T-helper 9 cell (primary cell): ENCODE data around the gene HGD.
"Not testable (repeated sequence)": the region's sequence is repeated elsewhere in the genome, so short reads cannot be mapped to it uniquely, and the experiment has no call there.

Source experiments
- DNase-seq: peaks from one replicate; pipeline ENCODE4 v3.0.0-alpha.2; 2020

The HGD gene

GRCh38 chr3:120678984-120679383 lies 3.1 kb downstream of the HGD start:
- DNase-seq: no peak

- DNase-seq: no peak
Measured at GRCh38 chr3:120678331-120678947, 3.6 kb downstream of the HGD start.

- DNase-seq: not testable (repeated sequence)
Measured at GRCh38 chr3:120677193-120677592, 4.8 kb downstream of the HGD start.

- DNase-seq: no peak
Measured at GRCh38 chr3:120673116-120673515, 8.9 kb downstream of the HGD start.

- DNase-seq: no peak
Measured at GRCh38 chr3:120670576-120670975, 11.5 kb downstream of the HGD start.

- DNase-seq: no peak
Measured at GRCh38 chr3:120664926-120665325, 17.1 kb downstream of the HGD start.

- DNase-seq: no peak
Measured at GRCh38 chr3:120661945-120662344, 20.1 kb downstream of the HGD start.

GRCh38 chr3:120661106-120661905 lies 20.7 kb downstream of the HGD start:
- DNase-seq: no peak

- DNase-seq: no peak
Measured at GRCh38 chr3:120659834-120660233, 22.2 kb downstream of the HGD start.

GRCh38 chr3:120659285-120659684 lies 22.8 kb downstream of the HGD start:
- DNase-seq: no peak

GRCh38 chr3:120652896-120653545 lies 29.0 kb downstream of the HGD start:
- DNase-seq: no peak

GRCh38 chr3:120652281-120652680 lies 29.8 kb downstream of the HGD start:
- DNase-seq: no peak

- DNase-seq: no peak
Measured at GRCh38 chr3:120650311-120650710, 31.7 kb downstream of the HGD start.

GRCh38 chr3:120649830-120650233 lies 32.2 kb downstream of the HGD start:
- DNase-seq: no peak

- no peak for DNase-seq
Measured at GRCh38 chr3:120648290-120648689, 33.7 kb downstream of the HGD start.

GRCh38 chr3:120646771-120647432 lies 35.1 kb downstream of the HGD start:
- DNase-seq: no peak

GRCh38 chr3:120645083-120645845 lies 36.8 kb downstream of the HGD start:
- no peak for DNase-seq

- no peak for DNase-seq
Measured at GRCh38 chr3:120642368-120642948, 39.6 kb downstream of the HGD start.

GRCh38 chr3:120641696-120642246 lies 40.3 kb downstream of the HGD start:
- no peak for DNase-seq

- no peak for DNase-seq
Measured at GRCh38 chr3:120640231-120640630, 41.8 kb downstream of the HGD start.

GRCh38 chr3:120638820-120639219 lies 43.2 kb downstream of the HGD start:
- not testable (repeated sequence) for DNase-seq
